ENCODE data around the gene OR10K2.

The OR10K2 gene

GRCh38 chr1:158371188-158371953 is 54.7 kb downstream of the OR10K2 start:
- DNase-seq (ENCODE audit: low read depth in 2 of 2) = no peak
